ENCODE results near the gene CLEC16A.
A peak's percentile ranks its signal among the peaks of the same experiment; 100 is the strongest.

The CLEC16A gene

DNA sequence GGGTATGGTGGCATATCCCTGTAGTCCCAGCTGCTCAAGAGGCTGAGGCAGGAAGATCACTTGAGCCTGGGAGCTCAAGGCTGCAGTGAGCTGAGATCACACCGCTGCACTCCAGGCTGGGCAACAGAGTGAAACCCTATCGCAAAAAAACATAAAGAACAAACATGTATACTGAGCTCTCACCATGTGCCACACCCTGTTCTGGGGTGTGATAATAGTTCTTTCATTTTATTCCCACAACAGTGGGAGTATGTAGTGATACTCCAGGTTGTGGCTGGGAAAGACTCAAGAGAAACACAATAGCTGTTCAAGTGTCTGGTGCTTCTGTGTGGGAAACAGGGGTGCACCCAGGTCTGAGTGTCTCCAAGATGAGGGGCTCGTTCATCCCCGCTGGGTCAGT is 221.0 kb downstream of the CLEC16A start:
- DNase-seq: no peak

- no peak for DNase-seq
Measured at GRCh38 chr16:11165894-11166665, 221.7 kb downstream of the CLEC16A start.

DNA sequence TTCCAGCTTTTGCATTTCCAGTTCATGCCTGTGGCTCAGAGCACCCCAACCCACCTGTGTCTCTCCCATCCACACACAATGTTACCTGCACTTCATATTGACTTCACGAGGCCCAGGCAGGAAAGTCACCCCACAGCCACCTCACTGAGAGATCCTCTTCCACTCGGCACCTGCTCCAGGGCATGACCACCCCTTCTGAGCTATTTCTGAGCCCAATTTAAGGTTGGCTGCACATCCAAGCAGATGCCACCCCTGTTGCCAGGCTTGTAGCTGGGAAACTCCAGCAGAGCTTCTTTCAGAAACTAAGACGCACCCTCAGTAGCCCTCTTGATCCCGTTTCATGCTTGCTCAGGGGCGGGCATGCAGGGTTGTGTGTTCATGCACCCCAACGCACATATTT is 223.2 kb downstream of the CLEC16A start:
- no peak for DNase-seq

GRCh38 chr16:11168386-11169051 is 224.2 kb downstream of the CLEC16A start:
- DNase-seq: peak; percentile 93

DNA sequence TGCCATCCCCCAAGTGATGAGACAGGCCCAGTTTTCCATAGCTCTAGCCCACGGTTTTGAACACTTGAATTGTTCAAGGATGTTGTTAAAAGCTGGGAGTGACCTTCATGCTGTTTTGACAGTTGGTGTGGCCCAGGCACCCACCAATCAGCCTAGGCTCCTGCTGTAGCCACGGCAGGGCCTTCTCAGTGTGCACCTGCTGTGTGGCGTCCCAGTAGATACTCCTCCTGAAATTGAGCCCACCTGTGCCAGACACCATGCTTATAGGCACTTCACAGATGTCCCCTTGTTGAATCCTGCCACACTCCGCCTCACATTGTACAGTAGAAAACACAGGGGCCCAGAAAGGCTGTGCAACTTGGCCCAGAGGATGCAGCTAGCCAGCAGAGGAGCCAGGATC is 225.3 kb downstream of the CLEC16A start:
- no peak for DNase-seq

DNA sequence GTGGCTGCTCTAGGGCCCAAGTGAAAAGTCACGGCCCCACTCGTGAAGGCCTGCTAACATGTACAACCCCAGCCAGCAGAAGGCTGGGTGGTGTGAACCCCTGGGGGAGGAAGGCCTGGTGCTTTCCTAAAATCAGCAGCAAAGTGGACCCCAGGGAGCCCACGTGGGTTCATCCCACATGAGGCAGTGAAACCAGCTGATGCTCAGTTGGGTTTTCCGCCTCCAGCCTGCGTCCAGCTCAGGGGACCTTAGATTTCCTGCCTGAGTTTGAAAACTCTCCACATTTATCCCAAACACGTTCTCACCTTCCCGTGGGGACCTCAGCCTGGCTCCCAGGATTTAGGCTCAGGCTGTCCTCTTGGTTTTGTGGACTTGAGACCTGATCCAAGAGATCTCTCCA is 225.8 kb downstream of the CLEC16A start:
- no peak for DNase-seq

- DNase-seq: no peak
Measured at GRCh38 chr16:11170696-11171447, 226.5 kb downstream of the CLEC16A start.

GRCh38 chr16:11171448-11171709 is 227.0 kb downstream of the CLEC16A start:
- no peak for DNase-seq

- no peak for DNase-seq
Measured at GRCh38 chr16:11171757-11172299, 227.5 kb downstream of the CLEC16A start.

DNA sequence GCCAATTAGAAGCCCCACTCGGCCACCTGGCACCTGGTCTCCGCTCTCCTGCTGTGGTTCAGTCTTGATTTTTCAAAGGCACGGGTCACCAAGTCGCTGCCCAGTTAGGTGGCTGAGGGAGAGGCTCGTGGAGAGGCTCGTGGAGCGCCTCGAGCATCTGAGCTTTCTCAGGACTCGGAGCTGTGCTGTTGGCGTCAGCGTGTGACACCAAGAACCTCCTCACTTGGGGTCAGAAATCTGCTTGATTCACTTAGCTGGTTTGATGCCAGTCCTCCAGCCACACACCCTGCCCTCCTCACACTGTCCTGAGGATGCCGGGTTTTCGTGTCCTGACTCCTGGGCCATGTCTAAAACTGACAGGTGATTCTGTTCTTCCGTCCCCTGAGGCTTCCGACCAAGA is 229.1 kb downstream of the CLEC16A start:
- no peak for DNase-seq

DNA sequence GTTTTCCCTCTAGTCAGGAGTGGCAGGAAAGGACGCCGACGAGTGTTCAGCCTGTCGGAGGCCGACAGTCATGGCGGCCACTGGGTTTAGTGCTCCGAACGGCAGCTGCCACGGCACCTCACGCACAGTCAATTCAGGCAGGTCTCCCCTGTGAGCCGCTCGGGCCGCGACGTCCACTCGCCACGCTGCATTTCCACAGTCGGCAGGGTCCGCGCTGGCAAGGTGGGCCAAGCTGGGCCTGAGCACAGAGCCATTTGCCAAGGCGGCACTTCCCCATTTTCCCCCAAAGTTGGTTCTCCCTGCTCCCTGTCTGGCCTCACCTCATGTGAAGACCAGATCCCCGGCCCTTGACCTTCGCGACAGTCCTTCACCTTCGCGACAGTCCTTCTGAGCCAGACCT is 229.8 kb downstream of the CLEC16A start:
- no peak for DNase-seq

DNA sequence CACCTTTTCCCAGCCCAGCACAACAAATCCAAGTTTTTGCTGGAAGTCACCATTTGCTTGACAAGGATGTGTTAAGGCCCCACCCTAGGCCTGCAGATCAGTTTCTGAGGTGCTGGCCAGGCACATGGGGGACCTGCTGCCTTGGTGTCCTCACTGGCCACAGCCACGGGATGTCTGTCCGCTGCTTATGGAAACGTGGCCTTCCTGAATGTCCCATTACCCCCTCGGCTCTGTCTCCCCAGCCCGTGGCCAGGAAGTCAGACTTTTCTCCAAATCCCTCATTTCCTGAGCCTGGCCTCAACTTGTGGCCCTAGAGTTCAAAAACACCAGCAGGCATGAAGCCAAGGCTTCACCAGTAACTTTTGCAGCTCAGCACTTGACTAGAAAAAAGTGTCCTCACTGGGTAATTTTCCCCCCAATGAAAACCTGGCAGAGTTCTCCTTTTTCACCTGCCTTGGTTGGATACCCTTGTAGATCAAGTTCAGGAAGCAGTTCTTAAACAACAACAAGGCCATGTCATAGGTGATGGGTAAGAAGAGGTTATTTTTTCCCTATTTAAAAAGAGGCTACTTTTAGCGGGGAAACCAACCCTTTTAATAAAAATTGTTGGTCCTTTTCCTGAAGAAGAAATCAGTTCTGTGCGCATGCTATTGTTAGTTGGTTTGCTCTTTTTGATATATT is 230.9 kb downstream of the CLEC16A start:
- DNase-seq: no peak

DNA sequence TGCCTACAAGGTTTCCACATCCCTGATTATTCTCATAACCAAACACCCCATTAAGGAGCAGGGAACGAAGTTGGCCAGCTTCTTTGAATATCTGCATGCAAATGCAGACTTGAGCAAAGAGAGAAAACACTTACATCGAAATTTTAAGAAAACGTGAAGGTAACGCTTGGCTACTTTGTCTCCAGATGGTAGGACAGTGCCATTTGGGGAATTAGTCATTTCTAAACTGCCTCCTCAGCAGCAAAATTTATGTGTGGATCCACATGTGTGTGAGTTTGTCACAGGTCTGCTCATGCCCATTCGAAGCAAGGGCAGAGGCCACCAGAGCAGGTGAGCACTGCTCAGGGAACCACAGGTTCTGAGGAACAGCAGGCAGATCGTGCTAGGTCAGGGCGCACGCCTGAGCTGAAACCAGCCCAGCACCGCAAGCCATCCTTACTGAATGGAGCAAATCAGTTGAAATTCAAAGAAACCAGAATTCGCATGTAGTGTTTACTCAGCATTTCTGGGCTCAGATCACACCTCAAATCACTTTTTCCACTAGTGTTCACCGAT is 231.5 kb downstream of the CLEC16A start:
- DNase-seq: no peak

DNA sequence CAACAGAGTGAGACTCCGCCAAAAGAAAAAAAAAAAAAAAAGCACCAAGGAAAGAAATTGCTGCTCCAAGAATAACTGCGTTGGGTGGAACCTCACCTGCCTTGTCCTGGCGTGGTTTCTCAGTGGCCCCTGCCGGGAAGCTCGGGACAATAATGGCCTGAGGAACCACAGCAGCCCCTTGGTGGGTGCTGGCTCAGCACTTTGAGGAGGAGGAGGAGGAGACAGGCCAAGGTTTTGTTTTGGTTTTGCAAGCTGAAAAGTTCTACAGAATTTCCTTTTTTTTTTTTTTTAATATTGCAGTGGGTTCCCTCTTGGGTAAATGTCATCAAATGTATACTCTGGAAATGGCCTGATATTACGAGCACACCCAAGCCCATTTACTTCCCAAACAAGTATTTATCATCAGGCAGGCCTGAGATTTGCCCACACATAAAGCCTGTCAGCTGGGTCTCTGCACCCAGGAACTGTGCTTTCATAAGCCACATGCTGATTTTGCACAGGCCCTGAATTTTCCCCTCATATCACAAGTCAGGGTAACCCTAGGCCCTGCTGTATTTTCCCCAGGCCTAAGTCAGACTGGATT is 233.3 kb downstream of the CLEC16A start:
- no peak for DNase-seq

DNA sequence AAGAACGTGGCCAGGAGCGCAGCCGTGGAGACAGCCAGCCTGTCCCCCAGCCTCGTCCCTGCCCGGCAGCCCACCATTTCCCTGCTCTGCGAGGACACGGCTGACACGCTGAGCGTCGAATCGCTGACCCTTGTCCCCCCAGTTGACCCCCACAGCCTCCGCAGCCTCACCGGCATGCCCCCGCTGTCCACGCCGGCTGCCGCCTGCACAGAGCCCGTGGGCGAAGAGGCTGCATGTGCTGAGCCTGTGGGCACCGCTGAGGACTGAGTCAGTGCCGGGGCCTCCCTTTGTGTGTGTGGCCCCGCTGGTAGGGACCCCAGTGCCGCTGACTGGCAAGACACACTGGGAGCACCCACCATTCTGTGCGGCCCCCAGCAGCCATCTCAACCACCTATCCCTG is 234.1 kb downstream of the CLEC16A start:
- no peak for DNase-seq

- DNase-seq: no peak
Measured at GRCh38 chr16:11179574-11179973, 235.2 kb downstream of the CLEC16A start.

DNA sequence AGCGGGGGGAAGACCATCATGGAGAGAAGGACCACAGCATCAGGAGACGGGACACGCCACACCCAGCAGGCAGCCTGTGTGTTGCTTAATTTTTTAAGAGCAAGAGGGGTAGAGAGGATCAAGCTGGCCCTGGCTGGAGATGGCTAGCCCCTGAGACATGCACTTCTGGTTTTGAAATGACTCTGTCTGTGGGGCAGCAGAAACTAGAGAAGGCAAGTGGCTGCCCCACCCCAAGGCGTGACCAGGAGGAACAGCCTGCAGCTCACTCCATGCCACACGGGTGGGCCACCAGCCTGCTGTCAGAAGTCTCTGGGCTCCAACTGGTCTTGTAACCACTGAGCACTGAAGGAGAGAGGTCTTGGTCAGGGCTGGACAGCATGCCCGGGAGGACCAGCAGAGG is 236.1 kb downstream of the CLEC16A start:
- DNase-seq: no peak

DNA sequence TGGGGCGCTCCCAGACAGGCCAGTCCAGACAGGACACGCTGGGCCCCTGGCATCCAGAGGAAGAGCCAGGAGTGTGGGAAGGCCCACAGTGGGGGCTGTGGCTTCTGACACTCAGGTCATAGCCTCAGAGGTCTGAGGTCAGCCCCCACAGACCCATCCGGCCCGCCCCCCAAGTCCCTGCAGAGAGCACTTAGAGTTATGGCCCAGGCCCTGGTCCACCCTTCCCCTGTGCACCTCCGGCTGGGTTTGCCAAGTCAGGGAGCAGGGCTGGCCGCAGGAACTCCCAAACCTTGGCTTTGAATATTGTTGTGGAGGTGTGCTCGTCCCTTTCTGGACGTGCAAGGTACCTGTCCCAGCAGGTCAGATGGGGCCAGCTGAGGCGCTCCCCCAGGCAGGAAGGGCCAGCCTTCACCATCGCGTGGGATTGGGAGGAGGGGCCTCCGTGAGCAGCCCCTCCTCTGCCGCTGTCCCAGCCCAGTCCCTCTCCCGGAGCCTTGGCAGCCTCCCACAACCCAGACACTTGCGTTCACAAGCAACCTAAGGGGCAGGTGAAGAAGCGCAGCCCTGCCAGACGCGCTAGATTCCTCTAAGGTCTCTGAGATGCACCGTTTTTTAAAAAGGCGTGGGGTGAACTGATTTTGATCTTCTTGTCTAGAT is 237.0 kb downstream of the CLEC16A start:
- DNase-seq: no peak

DNA sequence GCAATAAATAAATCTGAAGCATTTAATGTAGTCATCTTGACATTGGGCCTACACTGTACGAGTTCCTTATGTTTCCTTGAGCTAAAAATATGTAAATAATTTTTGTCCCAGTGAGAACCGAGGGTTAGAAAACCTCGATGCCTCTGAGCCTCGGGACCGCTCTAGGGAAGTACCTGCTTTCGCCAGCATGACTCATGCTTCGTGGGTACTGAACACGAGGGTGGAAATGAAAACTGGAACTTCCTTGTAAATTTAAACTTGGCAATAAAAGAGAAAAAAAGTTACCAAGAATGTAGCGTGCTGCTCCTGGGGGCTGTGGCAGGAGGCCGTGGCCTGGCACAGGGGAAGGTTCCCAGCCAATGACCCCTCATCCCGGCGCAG is 237.5 kb downstream of the CLEC16A start:
- no peak for DNase-seq

GRCh38 chr16:11182411-11182810 is 238.0 kb downstream of the CLEC16A start:
- DNase-seq: no peak

- no peak for DNase-seq
Measured at GRCh38 chr16:11183035-11183812, 238.9 kb downstream of the CLEC16A start.

Measured in NCI-H1694 (cell line).